HG03064 (cell line): ENCODE data around the gene ZFP30.
A peak's percentile ranks its signal among the peaks of the same experiment; 100 is the strongest.
"Not testable (repeated sequence)": the region's sequence is repeated elsewhere in the genome, so short reads cannot be mapped to it uniquely, and the experiment has no call there.

ENCODE experiments used
- ATAC-seq: cut with Tn5 transposase; IDR thresholded peaks from one replicate; pipeline ENCODE4 v1.9.1; 2021; ENCODE audit warnings: low read depth; ENCODE audit not compliant: unreplicated experiment

ZFP30 gene

GRCh38 chr19:37655301-37655688, at the start of gene ZFP30:
Gene ZFP30 (minus strand): TSS chr19:37655465. CDS start chr19:37647822, 7,643 bp downstream.
- peak; percentile 41 for ATAC-seq

GRCh38 chr19:37699057-37699456, 43.8 kb upstream of the ZFP30 start:
- no peak for ATAC-seq

GRCh38 chr19:37698216-37698615, 43.0 kb upstream of the ZFP30 start:
- ATAC-seq, result no peak

GRCh38 chr19:37695144-37695899, 40.1 kb upstream of the ZFP30 start:
- no peak for ATAC-seq

DNA sequence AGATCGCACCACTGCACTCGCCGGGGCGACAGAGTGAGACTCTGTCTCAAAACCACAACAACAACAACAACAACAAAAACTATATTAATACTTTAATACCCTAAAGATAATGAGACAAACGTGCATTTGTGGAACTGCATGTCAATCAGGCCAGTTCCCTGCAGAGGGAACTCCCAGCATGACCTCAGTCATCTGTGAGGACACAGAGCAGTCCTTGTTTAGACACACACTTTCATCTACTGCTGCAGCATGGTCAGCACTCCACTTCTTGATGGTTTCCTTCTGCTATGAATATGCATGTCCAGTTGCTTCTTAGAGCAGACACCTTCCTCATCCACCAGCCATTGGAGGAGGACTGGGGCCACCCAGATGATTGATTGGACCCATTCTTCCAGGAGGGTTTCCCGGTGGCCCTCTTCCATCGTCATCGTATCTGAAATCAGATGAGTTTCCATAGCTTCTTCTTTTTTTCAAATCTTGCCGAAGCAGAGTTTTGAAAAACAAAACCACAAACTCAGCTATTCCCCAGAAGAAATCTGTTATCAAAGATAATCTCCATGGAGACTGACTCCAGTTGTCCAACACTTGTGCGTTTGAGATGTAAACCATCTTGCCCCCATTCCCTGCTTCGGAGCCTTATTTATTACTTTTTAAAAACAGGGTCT, 37.8 kb upstream of the ZFP30 start:
- no peak for ATAC-seq

GRCh38 chr19:37691881-37692504, 36.7 kb upstream of the ZFP30 start:
- ATAC-seq, result no peak

DNA sequence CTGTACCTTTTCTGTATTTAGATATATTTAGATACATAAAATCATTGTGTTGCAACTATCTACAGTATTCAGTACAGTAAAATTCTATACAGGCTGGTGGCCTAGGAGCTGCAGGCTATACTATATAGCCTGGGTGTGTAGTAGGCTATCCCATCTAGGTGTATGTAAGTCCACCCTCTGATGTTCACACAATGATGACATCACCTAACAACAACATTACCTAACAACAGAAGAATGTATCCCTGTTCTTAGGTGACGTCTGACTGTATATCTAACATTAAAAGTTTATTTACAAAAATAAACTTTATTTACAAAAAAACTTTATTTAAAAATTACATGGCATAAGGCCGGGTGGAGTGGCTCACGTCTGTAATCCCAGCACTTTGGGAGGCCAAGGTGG, 28.3 kb upstream of the ZFP30 start:
- ATAC-seq, result no peak

GRCh38 chr19:37669450-37669914, 14.2 kb upstream of the ZFP30 start:
- ATAC-seq, result no peak

DNA sequence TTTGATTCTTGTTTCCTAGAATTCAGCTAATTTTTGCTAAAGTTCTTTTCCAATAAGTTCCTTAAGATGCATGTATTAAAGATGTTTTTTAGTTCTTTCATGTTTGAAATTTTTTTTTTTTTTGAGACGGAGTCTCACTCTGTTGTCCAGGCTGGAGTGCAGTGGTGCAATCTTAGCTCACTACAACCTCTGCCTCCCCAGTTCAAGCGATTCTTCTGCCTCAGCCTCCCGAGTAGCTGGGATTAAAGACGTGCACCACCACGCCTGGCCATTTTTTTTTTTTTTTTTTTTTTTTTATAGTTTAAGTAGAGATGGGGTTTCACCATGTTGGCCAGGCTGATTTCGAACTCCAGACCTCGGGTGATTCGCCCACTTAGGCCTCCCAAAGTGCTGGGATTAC, 1.9 kb upstream of the ZFP30 start:
- ATAC-seq, result not testable (repeated sequence)

- ATAC-seq, result peak; percentile 55
Measured at GRCh38 chr19:37655689-37656371, 565 bp upstream of the ZFP30 start.

GRCh38 chr19:37654629-37655300, 500 bp downstream of the ZFP30 start:
- ATAC-seq, result peak; percentile 42

GRCh38 chr19:37654118-37654517, 1.1 kb downstream of the ZFP30 start:
- ATAC-seq, result no peak

DNA sequence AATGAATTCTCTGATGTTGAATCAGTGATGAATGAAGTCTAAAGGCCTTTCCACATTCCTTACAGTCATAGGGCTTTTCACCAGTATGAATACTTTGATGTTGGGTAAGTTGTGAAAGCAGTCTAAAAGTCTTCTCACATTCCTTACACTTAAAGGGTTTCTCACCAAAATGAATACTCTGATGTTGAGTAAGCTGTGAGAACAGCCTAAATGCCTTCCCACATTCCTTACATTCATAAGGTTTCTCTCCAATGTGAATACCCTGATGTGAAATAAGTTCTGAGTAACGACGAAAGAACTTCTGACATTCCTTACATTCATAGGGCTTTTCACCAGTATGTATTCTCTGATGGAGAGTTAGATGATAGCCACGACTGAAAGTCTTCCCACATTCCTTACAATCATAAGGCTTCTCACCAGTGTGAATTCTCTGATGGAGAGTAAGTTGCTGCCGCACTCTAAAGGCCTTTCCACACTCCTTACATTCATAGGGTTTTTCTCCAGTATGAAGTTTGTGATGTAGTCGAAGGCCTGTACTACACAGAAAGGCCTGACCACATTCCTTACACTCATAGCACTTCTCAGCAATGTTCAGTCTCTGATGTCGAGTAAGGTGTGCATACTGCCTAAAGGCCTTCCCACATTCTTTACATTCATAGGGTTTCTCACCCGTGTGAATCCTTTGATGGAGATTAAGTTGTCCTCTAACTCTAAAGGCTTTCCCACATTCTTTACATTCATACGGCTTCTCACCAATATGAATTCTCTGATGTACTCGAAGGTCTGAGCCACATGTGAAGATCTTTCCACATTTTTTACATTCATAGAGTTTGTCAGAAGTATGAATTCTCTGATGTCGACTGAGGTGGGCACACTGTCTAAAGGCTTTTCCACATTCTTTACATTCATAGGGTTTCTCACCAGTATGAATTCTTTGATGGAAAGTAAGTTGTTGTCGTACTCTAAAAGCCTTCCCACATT, 19.9 kb downstream of the ZFP30 start:
- no peak for ATAC-seq

DNA sequence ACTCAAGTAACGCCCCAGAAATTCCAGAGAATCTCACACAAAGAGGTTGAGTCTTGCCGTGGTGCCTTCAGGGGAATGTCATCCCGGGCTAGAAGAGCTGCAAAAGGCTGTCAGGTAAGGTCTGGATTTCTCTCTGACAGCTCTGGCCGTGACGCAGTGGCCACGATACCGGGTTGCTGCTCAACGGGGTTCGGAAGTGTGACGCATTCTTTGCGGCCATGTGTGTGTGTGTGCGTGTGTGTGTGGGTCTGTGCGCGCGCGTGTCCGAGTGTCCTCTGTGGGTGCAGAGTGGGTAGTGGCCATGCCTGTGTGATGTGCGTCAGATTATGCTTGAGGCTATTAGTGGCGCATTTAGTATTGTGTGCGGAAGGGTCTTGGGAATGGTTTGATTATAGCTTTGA, 60.3 kb downstream of the ZFP30 start:
- peak; percentile 9 for ATAC-seq

- peak; percentile 92 for ATAC-seq
Measured at GRCh38 chr19:37594304-37594981, 60.8 kb downstream of the ZFP30 start, which contains the start of the genes ZNF540 and ZNF571. Gene ZNF540 (plus strand): TSS chr19:37594876. CDS start chr19:37598448, 3,572 bp downstream. Gene ZNF571 (minus strand): TSS chr19:37594792. CDS start chr19:37586676, 8,116 bp downstream.

DNA sequence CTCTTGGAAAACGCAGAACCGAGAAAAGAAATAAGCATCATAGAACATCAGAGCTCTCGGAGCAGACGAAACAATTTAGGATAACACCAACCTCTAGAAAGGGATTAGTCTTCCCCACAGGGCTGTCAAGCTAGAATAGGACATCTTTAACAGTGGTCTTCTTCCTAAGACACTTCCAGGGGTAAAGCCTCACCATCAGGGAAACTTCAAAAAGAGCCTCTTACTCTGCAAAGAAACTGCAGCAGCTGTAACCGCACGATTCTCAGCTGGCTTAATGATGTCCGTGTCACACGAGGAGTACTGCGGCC, 61.3 kb downstream of the ZFP30 start:
- ATAC-seq, result no peak

DNA sequence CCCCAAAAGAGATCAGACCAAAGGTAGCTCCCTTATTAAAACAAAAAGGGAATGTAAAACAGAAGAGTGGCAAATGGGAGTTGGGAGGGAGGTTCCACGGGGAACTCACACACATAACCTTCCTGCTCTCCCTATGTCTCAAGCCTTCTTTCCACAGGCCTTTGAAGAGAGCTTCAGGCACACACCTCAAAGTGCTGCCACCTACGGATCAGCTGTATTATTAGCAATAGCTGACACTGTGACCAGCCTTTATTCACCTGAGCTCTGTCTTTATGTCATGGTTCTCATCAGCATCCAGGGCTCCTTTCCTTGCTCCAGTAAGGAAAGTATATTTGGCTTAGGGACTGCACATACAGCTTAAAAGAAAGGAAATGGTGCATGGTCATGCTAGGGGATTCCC, 71.9 kb downstream of the ZFP30 start:
- ATAC-seq, result no peak

- ATAC-seq, result no peak
Measured at GRCh38 chr19:37572203-37572602, 83.1 kb downstream of the ZFP30 start.

DNA sequence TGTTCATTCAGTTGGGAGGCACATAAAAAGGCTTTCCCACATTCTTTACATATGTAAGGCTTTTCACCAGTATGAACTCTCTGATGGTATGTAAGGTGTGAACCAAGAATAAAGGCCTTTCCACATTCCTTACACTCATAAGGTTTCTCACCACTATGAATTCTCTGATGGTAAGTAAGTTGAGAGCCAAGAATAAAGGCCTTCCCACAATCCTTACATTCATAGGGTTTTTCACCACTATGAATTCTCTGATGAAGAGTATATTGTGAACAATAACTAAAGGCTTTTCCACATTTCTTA, 89.9 kb downstream of the ZFP30 start:
- ATAC-seq, result no peak
